SU-DHL-6 (cell line): ENCODE data around the gene P2RY8.

Source experiments
- H2AFZ ChIP-seq: fragments of 200-600 bp; sonication (generic); 2 replicates; pipeline ENCODE4 v1.6.1; 2014; ENCODE audit warnings: low read depth, mild to moderate bottlenecking, moderate library complexity, mixed read lengths, antibody characterized with exemption, low read length; ENCODE audit not compliant: severe bottlenecking
- H3F3A ChIP-seq: fragments of 200-600 bp; shearing (Covaris generic); 2 replicates; pipeline ENCODE4 v1.6.0; 2016; ENCODE audit warnings: antibody characterized with exemption, mild to moderate bottlenecking; ENCODE audit not compliant: insufficient read depth
- H3K27ac ChIP-seq: fragments of 200-600 bp; sonication (generic); 2 replicates; pipeline ENCODE4 v1.5.1; 2016; ENCODE audit warnings: low read depth, mild to moderate bottlenecking, low read length, moderate library complexity, mixed read lengths
- H3K27me3 ChIP-seq: fragments of 200-600 bp; sonication (generic), shearing (Covaris generic); 2 replicates; pipeline ENCODE4 v1.6.0; 2014; ENCODE audit warnings: mild to moderate bottlenecking, low read length
- H3K36me3 ChIP-seq: fragments of 200-600 bp; sonication (generic); 2 replicates; pipeline ENCODE4 v1.6.1; 2014; ENCODE audit warnings: mild to moderate bottlenecking, low read length, mixed read lengths
- H3K4me2 ChIP-seq: fragments of 300-600, 200-600 bp; shearing (Covaris generic), sonication (generic); 2 replicates; pipeline ENCODE4 v1.6.0; 2014; ENCODE audit warnings: low read length, low read depth, mild to moderate bottlenecking; ENCODE audit not compliant: poor library complexity, severe bottlenecking
- H3K4me3 ChIP-seq: fragments of 200-600 bp; sonication (generic); 2 replicates; pipeline ENCODE4 v1.5.1; 2014; ENCODE audit warnings: antibody characterized with exemption, low read length, mild to moderate bottlenecking, mixed read lengths; ENCODE audit not compliant: insufficient read depth, poor library complexity, severe bottlenecking
- H3K79me2 ChIP-seq: fragments of 200-600 bp; sonication (generic); 2 replicates; pipeline ENCODE4 v1.6.1; 2014; ENCODE audit warnings: mild to moderate bottlenecking, low read length, moderate library complexity; ENCODE audit not compliant: insufficient read depth
- H3K9ac ChIP-seq: fragments of 200-600 bp; sonication (generic); 2 replicates; pipeline ENCODE4 v1.7.0; 2014; ENCODE audit warnings: mild to moderate bottlenecking, low read length
- H3K9me2 ChIP-seq: fragments of 200-600 bp; sonication (generic); replicated peaks from 2 replicates; pipeline ENCODE4 v1.6.1; 2014; ENCODE audit warnings: low read length; ENCODE audit not compliant: insufficient read depth
- H3K9me3 ChIP-seq: fragments of 200-600 bp; sonication (generic); 2 replicates; pipeline ENCODE4 v1.6.1; 2014; ENCODE audit warnings: low read length, mixed read lengths; ENCODE audit not compliant: insufficient read depth
- H4K20me1 ChIP-seq: fragments of 200-600 bp; sonication (generic); 2 replicates; pipeline ENCODE4 v1.6.1; 2014; ENCODE audit warnings: low read depth, mild to moderate bottlenecking, antibody characterized with exemption, low read length, moderate library complexity, mixed read lengths
- CTCF ChIP-seq: fragments of 200-600 bp; sonication (generic); IDR thresholded peaks from one replicate; pipeline ENCODE4 v1.5.1; 2017; ENCODE audit warnings: antibody characterized with exemption, mild to moderate bottlenecking, low read length, moderate library complexity; ENCODE audit not compliant: insufficient read depth, poor library complexity, severe bottlenecking
- EZH2phosphoT487 ChIP-seq: fragments of 200-600 bp; sonication (generic), shearing (Covaris generic); conservative IDR thresholded peaks from 2 replicates; pipeline ENCODE4 v1.6.1; 2018; ENCODE audit warnings: mild to moderate bottlenecking, antibody characterized with exemption, low read length, moderate library complexity, mixed read lengths

Gene P2RY8

DNA sequence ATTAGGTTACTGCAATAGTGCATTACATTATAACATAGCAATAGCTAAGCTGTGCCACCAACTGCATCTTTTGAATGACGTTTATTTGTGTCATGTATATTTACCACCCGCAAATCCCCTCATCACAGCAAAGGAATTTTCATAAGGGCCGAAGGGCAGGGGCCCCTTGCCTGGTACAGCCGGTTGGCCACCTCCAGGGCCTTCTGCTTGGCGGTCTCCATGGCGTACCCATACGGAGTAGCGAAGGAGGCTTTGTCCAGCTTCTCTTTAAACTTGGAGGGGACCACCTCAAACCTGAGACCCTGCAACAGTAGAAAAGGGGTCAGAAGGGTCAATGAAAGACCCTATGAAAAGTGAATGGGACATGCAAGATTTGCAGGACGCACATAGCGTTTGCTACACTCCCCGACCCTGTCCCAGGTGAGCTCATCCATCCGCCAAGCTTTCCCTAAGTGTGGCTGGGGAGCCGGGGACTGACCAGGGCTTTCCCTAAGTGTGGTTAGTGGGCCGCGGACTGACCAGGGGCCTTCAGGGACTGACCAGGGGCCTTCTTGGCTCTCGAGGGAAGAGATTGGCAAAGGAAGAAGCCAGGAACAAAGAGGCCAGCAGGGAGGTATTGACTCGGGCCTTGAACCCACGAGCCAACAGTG lies 94.8 kb downstream of the P2RY8 start:
- Histone ChIP-seq H3K27ac (no peak overlapping the region), H3K36me3 (no peaks in the 10 kb centered on the region)
- TF ChIP-seq EZH2phosphoT487 (no peak), CTCF (no peak)

GRCh38 chrX:1440506-1440905 lies 96.5 kb downstream of the P2RY8 start:
- peaks cover 3% of the 10 kb centered on the region; the same call in 1 of the 2 replicates for H3K79me2 ChIP-seq
- H3K9me2 ChIP-seq, result no peaks in the 10 kb centered on the region
- no peak overlapping the region for H3K27ac ChIP-seq
- H3K4me3 ChIP-seq, result no peak overlapping the region
- no peaks in the 10 kb centered on the region for H3F3A ChIP-seq
- no peaks in the 10 kb centered on the region for H3K9me3 ChIP-seq
- no peak overlapping the region for H2AFZ ChIP-seq
- H3K36me3 ChIP-seq, result no peaks in the 10 kb centered on the region
- no peaks in the 10 kb centered on the region for H3K27me3 ChIP-seq
- H3K9ac ChIP-seq, result no peak overlapping the region
- TF ChIP-seq CTCF (no peak), EZH2phosphoT487 (no peak)
- H3K4me2 ChIP-seq, result no peak overlapping the region
- no peaks in the 10 kb centered on the region for H4K20me1 ChIP-seq

More for the DNA sequence above, 94.8 kb downstream of the P2RY8 start:
- no peak overlapping the region for H3K4me2 ChIP-seq
- no peaks in the 10 kb centered on the region for H3F3A ChIP-seq
- no peaks in the 10 kb centered on the region for H3K9me3 ChIP-seq
- no peaks in the 10 kb centered on the region for H4K20me1 ChIP-seq
- H3K9me2 ChIP-seq, result no peaks in the 10 kb centered on the region
- no peak overlapping the region for H2AFZ ChIP-seq
- no peak overlapping the region for H3K9ac ChIP-seq
- no peak overlapping the region for H3K4me3 ChIP-seq
- peaks cover 3% of the 10 kb centered on the region; the same call in 1 of the 2 replicates for H3K79me2 ChIP-seq
- no peaks in the 10 kb centered on the region for H3K27me3 ChIP-seq

DNA sequence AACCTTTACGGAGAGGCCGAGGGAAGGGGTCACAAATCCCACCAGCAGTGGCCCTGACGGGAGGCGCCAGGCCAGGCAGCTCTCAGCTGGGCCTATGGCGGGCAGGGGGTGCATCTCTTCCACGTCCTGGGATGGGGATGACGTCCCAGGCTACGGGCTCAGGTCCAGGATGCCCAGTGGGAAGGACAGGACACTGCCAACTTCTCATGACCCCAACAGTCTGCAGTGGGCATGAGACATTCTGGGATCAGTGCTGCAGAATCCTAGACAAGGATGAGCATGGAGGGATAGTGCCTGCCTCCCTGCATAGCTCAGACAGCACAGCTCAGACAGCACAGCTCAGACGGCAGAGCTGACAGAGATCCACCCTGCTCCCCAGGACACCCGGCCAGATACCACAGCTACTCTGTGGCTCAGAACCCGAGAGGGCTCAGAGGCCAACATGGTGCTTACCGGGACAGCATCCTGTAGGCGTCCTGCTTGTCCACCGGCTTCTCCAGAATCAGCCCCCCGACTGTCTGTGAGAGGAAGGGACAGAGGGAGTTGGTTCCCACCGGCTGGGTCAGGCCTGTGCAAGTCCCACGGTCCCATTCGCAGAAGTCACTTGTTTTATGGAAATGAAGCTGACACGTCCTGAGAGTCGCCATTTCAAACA lies 101.6 kb downstream of the P2RY8 start:
- Histone ChIP-seq H3K4me2 (no peak overlapping the region), H3K9me3 (no peaks in the 10 kb centered on the region), H3K9ac (no peak overlapping the region), H3K36me3 (no peaks in the 10 kb centered on the region), H3K79me2 (no peaks in the 10 kb centered on the region), H3F3A (no peaks in the 10 kb centered on the region), H3K4me3 (no peak overlapping the region), H3K9me2 (no peaks in the 10 kb centered on the region), H3K27ac (no peak overlapping the region), H4K20me1 (no peaks in the 10 kb centered on the region), H3K27me3 (no peaks in the 10 kb centered on the region), H2AFZ (no peak overlapping the region)
- TF ChIP-seq CTCF (no peak), EZH2phosphoT487 (no peak)
